Measurements from ENCODE around the gene DUSP14.

DNA sequence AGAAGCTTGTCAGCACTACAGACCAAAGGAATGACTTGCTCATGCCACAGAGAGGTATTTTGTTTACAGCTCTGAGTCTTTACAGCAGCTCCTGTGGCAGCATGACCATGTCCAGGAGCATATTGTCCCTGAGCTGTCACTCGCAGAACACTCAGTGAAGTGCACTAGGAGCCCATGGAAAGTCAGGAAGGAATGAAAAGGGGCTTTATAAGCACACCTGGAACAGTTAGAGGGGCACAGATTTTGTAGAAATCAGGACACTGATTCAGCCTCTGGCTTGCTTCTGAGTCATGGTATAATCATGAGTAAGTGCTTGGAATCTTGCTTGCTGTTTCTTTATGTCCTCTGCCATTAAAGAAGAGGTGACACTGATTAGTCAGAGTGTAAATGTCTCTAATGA is 42.0 kb upstream of the DUSP14 start:
- no peak for TF ChIP-seq EZH2 (IDR thresholded peaks at IDR 0.05; ENCODE audit: low read depth, unreplicated experiment)
- TF ChIP-seq, protein P1, sequence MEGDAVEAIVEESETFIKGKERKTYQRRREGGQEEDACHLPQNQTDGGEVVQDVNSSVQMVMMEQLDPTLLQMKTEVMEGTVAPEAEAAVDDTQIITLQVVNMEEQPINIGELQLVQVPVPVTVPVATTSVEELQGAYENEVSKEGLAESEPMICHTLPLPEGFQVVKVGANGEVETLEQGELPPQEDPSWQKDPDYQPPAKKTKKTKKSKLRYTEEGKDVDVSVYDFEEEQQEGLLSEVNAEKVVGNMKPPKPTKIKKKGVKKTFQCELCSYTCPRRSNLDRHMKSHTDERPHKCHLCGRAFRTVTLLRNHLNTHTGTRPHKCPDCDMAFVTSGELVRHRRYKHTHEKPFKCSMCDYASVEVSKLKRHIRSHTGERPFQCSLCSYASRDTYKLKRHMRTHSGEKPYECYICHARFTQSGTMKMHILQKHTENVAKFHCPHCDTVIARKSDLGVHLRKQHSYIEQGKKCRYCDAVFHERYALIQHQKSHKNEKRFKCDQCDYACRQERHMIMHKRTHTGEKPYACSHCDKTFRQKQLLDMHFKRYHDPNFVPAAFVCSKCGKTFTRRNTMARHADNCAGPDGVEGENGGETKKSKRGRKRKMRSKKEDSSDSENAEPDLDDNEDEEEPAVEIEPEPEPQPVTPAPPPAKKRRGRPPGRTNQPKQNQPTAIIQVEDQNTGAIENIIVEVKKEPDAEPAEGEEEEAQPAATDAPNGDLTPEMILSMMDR (conservative IDR thresholded peaks at IDR 0.05; ENCODE audit: low read depth in 2 of 2): no peak
- no peak for TF ChIP-seq CREB1 (CRISPR knock-in tag; IDR thresholded peaks at IDR 0.05; ENCODE audit: low read depth)

All from GM23338 (cell line).